GM11168 (cell line): ENCODE measurements around the gene IQGAP3.
"Not testable (repeated sequence)": the region's sequence is repeated elsewhere in the genome, so short reads cannot be mapped to it uniquely, and the experiment has no call there.

ENCODE experiments used
- in situ Hi-C: fragments of 300-500 bp; cut with MboI; formaldehyde crosslinking; loops from one replicate; pipeline ENCODE4 v1.12.0; 2022; ENCODE audit warnings: low sequenced_read_pairs; ENCODE audit not compliant: unreplicated experiment

Gene IQGAP3

DNA sequence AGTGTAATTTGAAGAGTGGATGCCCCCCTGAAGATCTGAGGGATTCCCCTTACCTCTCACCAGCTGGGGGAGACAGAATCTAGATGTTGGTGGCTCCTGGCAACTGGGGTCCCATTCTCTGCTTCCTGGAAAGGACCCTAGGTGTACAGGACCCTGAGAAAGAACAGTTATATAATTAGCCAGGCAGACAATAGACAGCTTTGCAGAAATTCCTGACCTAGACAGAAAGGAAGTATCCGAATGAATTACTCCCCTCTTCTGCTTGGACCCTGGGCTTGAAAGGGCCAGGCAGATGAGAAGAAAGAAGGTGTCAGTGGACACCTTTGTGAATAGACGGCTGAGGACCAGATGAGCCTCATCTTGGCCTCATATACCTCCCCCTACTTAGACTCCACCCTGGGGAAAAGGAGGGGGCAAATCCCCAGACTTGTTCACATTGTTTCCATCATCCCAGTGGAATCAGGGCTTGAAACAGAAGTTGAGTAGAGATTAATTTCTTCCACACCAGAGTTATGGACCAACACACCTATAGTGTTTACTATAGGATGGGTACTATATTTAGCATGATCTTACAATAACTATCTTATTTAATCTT lies 1.8 kb upstream of the IQGAP3 start:
- in situ Hi-C loops = no loop called here

DNA sequence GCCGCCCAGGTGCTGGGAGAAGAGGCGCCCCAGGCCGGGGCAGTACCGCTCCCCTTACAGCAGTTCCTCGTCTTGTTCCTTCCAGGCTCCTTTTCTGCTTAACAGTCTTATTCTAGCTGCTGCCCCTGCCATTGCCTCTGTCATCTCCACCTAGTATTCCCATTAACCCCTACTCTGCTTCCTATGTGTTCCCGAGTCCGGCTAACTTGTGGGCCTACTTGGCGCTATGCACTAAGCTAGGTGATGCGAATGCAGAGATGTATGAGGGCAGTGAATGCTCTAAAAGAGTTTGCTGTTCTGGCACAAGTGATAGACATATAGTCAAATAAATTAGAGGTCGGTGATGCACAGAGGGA lies 276 bp upstream of the IQGAP3 start:
- in situ Hi-C loops = no loop called here

DNA sequence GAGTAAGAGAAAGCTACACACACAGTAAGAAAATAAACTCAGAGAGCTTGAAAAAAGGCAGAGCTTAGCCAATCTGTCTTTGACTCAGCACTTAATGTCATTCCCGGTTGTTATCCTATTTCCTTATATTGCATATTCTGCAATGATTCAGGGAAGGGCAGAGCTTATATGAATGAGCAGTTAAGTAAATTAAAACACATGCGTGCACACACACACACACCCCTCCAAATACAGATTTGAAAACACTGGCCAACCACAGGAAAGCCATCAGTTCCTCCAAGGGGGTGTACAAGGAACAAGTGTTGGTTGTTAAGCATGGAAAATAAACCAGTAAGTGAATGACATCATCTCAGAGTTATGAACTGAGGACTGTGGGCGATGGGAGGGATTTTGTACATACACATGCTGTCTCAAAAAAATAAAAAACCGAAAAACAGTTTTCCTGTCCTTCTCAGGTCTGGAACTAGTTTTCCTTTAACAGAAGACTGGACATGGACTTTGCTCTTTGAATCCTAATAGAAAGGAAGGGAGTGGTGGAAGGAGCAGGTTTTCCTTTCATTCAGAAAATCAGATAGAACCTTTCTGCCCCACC lies 1.0 kb downstream of the IQGAP3 start:
- in situ Hi-C loops = no loop called here

DNA sequence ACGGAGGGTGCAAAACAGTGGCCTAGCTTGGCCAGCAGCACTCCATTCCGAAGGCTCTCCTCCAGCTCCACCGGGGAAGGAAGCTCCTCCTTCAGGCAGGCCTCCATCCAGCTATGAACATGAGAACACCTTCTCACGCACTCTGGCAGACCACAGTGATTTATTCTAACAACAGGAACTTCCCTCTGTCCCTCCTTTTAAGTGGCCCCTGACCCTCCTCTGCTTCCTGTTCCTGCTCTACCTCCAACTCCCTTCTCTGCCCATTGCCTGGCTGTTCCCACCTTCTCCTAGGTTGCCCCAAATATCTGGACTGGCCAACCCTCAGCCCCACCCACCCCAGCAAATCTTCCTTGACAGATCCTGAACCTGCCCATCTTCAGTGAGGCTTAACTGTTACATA lies 5.9 kb downstream of the IQGAP3 start:
- in situ Hi-C loops = no loop called here

DNA sequence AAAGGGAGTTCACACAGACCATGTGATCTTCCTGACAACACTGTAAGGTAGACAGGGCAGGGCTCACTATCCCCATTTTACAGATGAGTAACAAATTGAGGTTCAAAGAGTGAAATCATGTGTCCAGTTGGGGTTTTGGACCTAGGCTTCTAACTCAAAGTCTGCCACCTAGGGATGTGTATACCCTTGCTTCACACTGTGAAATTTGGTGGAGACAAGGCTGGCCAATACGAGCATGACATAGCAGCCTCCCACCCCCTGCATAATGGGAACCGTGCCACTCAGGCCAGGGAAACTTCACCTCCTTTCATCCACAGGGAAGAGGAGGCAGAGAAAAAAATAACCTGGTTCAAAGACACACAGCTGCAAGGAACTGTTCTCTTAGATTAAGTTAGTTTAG lies 6.8 kb downstream of the IQGAP3 start:
- in situ Hi-C loops = no loop called here

DNA sequence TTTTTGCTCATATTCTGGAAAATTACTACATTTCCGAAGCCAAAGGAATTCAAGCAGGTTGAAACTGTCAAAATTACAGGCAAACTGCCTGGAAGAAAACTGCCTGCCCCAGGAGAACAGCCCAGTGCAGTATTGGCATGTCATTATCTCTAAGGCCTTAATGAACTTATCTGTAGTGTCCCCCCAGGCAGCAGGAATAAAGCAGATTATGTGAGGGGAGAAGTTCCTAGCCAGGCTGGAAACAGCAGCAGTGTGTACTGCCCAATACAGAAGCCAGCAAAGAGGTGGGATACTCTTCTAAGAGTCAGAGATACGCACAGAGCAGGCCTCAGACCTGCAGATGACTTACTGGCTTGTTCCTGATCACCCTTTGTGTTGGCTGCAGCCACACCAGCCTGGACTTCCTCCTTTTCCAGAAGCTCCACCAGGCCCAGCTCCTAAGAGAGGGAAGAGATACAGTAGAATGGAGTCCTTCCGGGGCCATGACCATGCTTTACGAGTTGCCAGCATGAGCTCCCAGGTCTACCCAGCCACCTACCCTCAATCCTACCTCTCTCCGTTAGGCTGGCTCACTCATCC lies 11.7 kb downstream of the IQGAP3 start:
- in situ Hi-C loops = no loop called here

DNA sequence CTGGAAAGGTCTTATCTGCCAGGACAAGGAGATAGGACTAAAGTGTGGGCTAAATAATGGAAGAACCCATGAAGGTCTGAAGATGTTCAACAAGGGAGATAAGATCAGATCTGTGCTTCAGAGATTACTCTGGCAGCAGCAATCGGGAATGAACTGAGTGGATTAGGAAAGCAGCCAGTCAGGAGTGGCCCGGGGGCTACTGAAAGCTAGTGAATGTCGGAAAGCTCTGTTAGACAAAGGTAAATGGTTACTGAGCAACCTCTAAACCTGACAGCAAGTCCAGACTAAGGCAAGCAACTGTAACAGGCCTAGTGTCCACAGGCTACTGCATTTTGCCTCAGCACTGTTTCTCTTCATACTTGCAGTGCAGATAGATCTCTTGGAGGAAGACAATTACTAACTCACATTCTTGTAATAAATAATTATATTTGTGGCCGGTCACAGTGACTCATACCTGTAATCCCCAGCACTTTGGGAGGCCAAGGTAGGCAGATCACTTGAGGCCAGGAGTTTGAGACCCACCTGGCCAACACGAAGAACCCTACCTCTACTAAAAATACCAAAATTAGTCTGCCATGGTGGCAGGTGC lies 12.5 kb downstream of the IQGAP3 start:
- in situ Hi-C loops = no loop called here

DNA sequence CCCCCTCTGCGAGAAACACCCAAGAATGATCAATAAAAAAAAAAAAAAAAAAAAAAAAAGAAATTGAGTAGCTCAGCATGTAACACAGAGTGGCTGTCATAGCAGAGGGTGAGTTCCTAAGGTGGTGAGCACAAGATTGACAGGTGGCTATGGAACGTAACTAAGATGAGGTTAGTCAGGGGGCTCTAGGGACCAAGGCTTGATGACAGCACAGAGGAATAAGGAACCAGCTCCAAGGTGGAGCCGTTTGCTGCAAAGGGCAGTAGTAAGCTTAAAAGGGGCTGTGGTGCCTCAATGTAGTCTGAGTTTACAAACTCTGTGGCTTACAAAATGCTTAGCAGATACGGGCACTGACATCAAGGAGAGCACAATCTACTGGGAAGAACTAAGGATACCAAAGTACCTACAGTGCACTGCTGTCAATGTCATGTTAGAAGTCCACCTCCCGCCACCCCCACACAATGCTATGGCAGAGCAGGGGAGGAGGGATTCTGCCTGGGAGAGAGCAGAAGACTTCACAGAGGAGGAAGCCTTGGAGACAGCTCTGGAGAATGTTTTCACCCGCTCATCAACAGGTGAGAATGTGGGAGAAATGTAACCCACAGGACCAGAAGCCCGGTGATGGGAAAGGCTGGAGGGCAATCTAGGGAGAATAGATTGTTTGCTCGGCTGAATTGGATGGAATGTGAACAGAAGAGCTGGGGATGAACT lies 13.1 kb downstream of the IQGAP3 start:
- in situ Hi-C loops = no loop called here

DNA sequence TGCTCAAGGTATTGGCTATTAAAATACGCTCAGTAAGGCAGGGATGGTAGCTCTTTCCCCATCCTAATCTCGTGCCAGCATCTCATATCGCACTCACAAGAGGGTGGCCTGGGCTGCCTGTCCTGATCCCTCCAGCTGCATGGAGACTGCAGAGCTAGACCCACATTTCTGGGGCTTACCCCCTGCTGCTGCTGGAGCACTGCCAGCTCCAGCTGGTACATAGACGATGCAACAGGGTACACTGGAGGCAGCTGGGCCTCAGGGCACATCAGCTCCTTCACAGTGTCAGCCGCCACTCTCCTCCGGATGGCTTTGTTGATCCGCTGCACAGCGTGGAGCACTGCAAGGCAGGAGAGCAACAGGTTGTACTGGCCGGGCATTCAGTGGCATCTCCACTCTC lies 16.0 kb downstream of the IQGAP3 start:
- in situ Hi-C loops = no loop called here

DNA sequence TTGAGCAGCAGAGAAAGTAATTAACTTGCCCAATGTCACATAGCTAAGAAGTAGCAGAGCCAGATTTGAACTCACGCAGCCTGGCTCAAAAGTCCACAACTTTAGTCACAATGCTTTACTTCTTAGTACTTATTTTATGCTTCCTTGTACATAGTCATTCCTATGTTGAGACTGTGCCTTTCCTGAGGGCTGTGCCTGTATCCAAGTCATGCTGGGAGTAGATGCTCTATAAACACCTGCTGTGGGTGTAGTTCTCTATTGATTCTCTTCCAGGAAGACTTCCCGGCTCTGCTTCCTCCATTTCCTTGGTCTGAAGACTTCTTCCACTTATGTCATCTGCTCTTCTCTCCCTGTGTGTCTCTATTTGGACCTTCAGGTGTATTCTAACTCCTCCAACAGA lies 16.6 kb downstream of the IQGAP3 start:
- in situ Hi-C loops = no loop called here

DNA sequence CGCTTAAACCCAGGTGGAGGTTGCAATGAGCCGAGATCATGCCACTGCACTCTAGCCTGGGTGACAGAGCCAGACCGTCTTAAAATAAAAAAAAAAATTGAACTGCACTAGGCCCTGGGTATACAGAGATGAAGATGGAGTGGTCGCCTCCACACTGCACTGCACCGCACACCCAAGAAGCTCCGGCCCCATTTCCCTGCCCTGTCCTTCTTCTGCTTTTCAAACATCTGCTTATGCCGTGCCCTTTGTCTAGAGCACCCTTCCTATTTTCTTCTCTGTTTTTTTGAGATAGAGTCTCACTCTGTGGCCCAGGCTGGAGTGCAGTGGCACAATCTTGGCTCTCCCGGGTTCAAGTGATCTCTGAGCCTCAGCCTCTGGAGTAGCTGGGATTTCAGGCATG lies 17.4 kb downstream of the IQGAP3 start:
- in situ Hi-C loops = no loop called here

DNA sequence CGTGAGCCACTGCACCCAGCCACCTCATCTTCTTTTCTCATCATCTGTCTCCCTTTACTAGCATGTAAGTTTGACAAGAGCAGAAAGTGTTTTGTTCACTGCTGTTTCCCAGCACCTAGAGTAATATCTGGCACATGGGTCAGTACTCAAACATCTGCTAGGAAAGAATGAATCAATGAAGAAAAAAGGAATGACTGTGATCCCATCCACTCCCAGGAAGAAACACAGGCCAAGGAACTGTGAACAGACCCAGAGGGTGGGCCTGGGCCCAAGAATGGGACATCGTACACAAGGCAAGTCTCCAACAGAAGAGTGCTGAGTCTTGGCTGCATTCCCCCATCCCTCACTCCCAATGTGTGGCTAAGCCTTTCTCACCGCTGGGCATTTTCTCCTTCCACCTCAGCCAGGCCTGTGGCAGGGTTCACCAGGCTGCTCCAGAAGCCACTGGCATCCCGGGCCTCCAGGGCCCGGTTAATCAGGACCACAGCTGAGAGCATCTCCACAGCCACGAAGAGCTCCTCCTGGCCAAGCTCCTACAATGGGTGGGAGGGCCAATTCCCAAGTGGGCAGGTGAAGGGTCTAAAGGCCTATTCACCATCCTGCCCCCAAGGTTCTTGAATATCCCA lies 18.4 kb downstream of the IQGAP3 start:
- in situ Hi-C loops = no loop called here

DNA sequence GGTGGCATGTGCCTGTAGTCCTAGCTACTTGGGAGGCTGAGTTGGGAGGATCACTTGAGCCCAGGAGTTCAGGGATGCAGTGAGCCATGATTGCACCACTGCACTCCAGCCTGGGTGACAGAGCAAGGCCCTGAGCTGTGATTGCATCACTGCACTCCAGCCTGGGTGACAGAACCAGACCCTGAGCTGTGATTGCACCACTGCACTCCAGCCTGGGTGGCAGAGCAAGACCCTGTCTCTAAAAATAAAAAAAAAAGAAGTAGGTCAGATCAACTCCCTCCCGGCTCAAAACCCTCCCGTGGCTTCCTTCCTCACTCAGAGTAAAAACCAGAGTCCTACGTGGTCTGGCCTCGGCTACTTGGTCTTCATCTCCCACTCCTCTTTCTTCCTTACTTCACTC lies 19.4 kb downstream of the IQGAP3 start:
- in situ Hi-C loops = not testable (repeated sequence)

DNA sequence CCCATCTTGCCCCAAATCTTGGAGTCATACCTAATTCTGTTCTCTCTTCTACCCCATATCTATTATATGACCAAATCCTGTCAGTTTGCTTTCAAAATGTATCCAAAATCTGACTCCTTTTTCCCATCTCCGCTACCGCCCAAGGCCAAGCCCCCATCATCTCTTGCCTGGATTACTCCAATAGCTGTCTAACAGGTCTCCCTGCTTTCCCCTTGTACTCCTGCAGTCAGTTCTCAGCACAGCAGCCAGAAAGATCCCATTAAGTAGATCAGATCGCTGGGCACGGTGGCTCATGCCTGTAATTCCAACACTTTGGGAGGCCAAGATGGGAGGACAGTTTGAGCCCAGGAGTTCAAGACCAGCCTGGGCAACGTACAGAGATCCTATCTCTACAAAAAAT lies 19.8 kb downstream of the IQGAP3 start:
- in situ Hi-C loops = no loop called here

DNA sequence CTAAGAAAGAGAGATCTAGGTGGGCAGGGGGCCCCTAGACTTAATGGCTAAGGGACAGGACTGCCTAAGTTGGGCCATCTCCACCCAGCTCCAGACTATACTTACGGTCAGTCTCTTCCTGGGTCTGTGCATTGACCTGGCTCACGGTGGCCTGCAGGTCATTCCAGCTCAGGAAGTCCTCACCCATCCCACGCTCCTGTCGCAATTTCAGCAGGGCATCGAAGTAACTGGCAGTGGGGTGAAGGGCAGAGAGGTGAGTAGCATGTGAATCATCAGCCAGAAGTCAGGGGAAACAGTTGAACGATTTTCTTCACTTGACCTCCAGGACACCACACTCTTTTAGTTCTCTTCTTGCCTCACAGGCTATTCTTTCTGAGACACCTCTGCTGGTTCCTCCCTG lies 20.5 kb downstream of the IQGAP3 start:
- in situ Hi-C loops = no loop called here

DNA sequence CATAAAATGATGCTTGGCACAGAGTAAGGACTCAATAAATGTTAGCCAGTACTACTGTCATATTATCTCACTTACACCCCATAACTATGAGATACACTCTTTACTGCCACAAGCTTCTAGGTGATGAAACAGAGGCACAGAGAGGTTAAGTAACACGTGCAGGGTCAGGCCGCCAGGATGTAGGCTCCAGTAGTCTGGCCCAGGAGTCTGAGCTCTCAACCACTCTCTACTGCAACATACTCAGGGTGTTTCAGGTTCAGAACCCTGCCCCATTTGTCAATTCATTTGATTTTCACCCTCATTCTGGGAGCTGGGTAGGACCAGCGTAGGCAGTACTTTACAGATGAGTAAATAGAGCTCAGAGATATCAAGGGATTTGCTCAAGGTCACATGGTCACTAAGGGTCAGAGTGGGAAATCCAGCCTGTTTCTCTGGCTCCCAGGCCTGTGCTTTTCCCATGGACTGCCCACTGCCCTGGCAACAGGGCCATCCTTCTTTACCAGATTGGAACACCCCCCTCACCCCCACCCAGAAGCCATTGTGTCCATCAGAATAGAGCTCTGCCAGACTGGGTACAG lies 21.2 kb downstream of the IQGAP3 start:
- in situ Hi-C loops = no loop called here

DNA sequence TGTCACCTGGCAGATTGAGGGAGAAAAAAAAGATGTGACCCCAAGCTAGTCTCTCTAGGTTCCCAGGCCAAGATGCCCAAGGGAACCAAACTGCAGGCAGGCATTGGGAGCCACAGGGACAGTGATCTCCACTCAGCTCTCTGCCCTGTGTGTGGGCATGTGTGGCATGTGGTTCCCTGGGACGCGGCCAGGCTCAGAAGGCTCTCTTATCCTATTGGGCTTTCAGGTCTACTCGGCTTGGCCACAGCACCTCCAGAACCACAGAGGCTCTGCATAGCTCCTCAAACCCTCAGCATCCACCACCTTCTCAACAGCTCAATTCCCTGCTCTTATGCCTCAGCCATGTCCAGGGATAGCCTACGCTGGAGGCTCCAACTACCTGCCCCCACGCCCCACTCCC lies 22.0 kb downstream of the IQGAP3 start:
- in situ Hi-C loops = no loop called here

DNA sequence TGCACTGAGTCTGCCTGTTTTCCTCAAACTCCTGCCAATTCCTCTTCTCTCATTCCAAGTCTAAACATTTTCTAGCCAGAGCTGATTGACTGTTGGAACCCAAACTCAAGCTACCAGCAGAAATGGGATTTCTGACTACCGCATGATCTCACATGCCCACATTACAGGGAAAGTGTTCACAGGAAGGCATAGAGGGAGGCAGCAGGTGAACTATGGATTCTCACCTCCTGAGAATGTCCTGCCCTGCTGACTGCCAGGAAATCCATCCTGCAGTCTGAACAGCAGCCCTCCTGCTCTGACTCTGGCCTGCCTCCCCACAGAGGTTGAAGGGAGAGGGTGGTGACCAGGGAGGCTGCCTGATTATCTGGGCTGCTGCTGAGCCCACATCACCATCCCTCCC lies 22.5 kb downstream of the IQGAP3 start:
- in situ Hi-C loops = no loop called here

DNA sequence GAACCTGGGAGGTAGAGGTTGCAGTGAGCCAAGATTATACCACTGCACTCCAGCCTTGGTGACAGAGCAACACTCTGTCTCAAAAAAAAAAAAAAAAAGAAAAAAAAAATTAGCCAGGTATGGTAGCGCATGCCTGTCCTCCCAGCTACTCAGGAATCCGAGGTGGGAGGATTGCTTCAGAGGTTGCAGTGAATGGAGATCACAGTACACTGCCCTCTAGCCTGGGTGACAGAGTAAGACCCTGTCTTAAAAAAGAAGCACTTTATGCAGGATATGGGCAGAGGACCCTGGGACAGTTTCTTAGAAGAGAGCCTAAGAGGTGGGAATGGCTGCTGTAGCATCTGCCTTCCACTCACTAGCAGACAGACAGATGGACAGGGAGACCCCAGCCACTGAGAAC lies 23.0 kb downstream of the IQGAP3 start:
- in situ Hi-C loops = no loop called here

DNA sequence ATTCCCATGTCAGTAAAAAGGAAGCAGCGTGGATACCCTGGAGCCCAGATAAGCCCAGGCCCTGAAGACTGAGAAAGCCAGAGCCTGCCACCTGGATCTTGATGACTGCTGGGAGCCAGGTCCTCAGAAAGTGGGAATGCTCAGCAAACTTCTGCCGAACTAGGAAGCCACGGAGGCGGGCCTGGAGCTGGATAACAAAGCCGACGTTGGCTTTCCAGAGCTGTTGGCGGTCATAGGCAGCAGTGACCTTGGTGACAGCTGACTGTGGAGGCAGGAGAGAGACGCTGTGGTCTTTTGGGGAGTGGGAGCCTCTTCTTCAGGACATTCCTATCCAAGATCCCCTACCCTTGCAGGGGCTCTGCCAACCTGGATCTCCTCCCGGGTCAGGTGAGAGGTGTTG lies 24.4 kb downstream of the IQGAP3 start:
- in situ Hi-C loops = no loop called here

DNA sequence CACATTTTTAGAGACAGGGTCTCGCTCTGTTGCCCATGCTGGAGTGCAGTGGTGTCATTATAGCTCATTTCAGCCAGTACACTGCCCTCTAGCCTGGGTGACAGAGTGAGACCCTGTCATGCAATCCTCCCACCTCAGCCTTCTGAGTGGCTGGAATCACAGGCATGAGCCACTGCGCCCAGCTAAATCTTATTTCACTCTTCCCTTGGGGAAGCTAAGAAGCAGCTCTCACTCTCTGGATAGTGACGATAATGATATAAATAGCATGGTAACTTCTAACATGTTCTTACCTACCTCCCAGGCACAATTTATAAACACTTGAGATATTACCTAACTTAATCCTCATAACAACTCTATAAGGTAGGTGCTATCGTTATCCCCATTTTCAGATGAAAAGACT lies 24.9 kb downstream of the IQGAP3 start:
- in situ Hi-C loops = no loop called here
